SW480 (cell line): ENCODE results near the gene SNRPB.

Experiments
- DNase-seq: peaks from one replicate; pipeline ENCODE4 v3.0.0-alpha.2; 2016; ENCODE audit warnings: low spot score

SNRPB gene

GRCh38 chr20:2420510-2420909 is 50.1 kb downstream of the SNRPB start:
- DNase-seq: no peak

- DNase-seq: no peak
These were observed 52.2 kb downstream of the SNRPB start for GRCh38 chr20:2418388-2418787.

GRCh38 chr20:2417213-2417541 is 53.4 kb downstream of the SNRPB start:
- DNase-seq: no peak

GRCh38 chr20:2416541-2417212 is 53.9 kb downstream of the SNRPB start:
- no peak for DNase-seq
